Activated B cell treated with CpG ODN at 0.5 μM for 24 hours (primary cell): ENCODE measurements around the gene WWOX. TPM values are rescaled to one million over a fixed set of nuclear protein-coding genes. Genes with fewer than 3 reads are reported as not detected.

Experiments used
- ATAC-seq: fragments of 200-7000 bp; cut with Tn5 transposase; one replicate; pipeline ENCODE4 v1.10.0; 2021; ENCODE audit warnings: low read depth, mild to moderate bottlenecking, moderate library complexity
- CTCF ChIA-PET: fragments of 350-600 bp; sonication (Branson Sonifier 250); formaldehyde crosslinking; loops from one replicate; lab custom pipeline; 2021; ENCODE audit warnings: antibody characterized with exemption; lab: Charles Lee
- POLR2A ChIA-PET: fragments of 350-600 bp; sonication (Branson Sonifier 250); formaldehyde crosslinking; loops from one replicate; lab custom pipeline; 2021; ENCODE audit warnings: antibody characterized with exemption; lab: Charles Lee
- DNase-seq: peaks from one replicate; pipeline ENCODE4 v3.0.0; 2022
- H3K27ac Mint-ChIP-seq: one replicate; pipeline ENCODE4 v1.8.0; 2020; ENCODE audit warnings: mixed read lengths
- H3K27me3 Mint-ChIP-seq: one replicate; pipeline ENCODE4 v1.8.0; 2021; ENCODE audit warnings: mixed read lengths
- H3K36me3 Mint-ChIP-seq: one replicate; pipeline ENCODE4 v1.8.0; 2021; ENCODE audit warnings: low read depth, mixed read lengths
- H3K4me1 Mint-ChIP-seq: one replicate; pipeline ENCODE4 v1.8.0; 2021; ENCODE audit warnings: mixed read lengths
- H3K4me3 Mint-ChIP-seq: one replicate; pipeline ENCODE4 v1.8.0; 2020; ENCODE audit warnings: mild to moderate bottlenecking, mixed read lengths
- H3K9me3 Mint-ChIP-seq: one replicate; pipeline ENCODE4 v1.8.0; 2020; ENCODE audit warnings: mixed read lengths
- CTCF ChIP-seq: fragments of 200-600 bp; IDR thresholded peaks from one replicate; pipeline ENCODE4 v1.8.0; 2022; ENCODE audit warnings: antibody characterized with exemption, mild to moderate bottlenecking
- intact Hi-C: fragments of 100-400 bp; cut with micrococcal nuclease; formaldehyde crosslinking; loops from one replicate; pipeline ENCODE4 v1.15.1; 2024
- total RNA-seq: library from RNA; stranded (reverse); gene quantifications from 2 replicates; pipeline ENCODE4 v1.2.3, GENCODE V29; 2022

WWOX gene
- total RNA-seq, 1 donor from 2014 or later = 22.6 TPM

GRCh38 chr16:79204486-79204885, 1105.0 kb downstream of the WWOX start:
- DNase-seq (no peak), ATAC-seq (no peak)
- Mint-ChIP-seq H3K36me3 (no peaks in the 10 kb centered on the region), H3K27me3 (no peaks in the 10 kb centered on the region), H3K4me3 (no peak overlapping the region), H3K27ac (no peak overlapping the region), H3K9me3 (no peaks in the 10 kb centered on the region), H3K4me1 (no peaks in the 10 kb centered on the region)
- TF ChIP-seq CTCF = no peak
- POLR2A ChIA-PET = no interaction called here
- intact Hi-C loops = no loop called here
- CTCF ChIA-PET = no interaction called here

GRCh38 chr16:79206889-79207288, 1107.4 kb downstream of the WWOX start:
- Mint-ChIP-seq H3K4me3 (no peak overlapping the region), H3K36me3 (peaks cover 4% of the 10 kb centered on the region), H3K27ac (no peak overlapping the region), H3K4me1 (no peaks in the 10 kb centered on the region), H3K27me3 (no peaks in the 10 kb centered on the region), H3K9me3 (no peaks in the 10 kb centered on the region)
- ATAC-seq (no peak), DNase-seq (no peak)
- no peak for TF ChIP-seq CTCF
- intact Hi-C loops = no loop called here
- ChIA-PET CTCF (no interaction called here), POLR2A (no interaction called here)

GRCh38 chr16:79209308-79209707, 1109.9 kb downstream of the WWOX start:
- H3K4me3 Mint-ChIP-seq = no peak overlapping the region
- H3K27ac Mint-ChIP-seq = no peak overlapping the region
- ChIA-PET POLR2A (no interaction called here), CTCF (no interaction called here)
- H3K27me3 Mint-ChIP-seq = no peaks in the 10 kb centered on the region
- H3K9me3 Mint-ChIP-seq = peaks cover 2% of the 10 kb centered on the region
- TF ChIP-seq CTCF = no peak
- no peaks in the 10 kb centered on the region for H3K4me1 Mint-ChIP-seq
- intact Hi-C loops = no loop called here
- H3K36me3 Mint-ChIP-seq = peaks cover 4% of the 10 kb centered on the region
- no peak for ATAC-seq
- DNase-seq = no peak

- Mint-ChIP-seq H3K36me3 (peaks cover 4% of the 10 kb centered on the region), H3K27me3 (no peaks in the 10 kb centered on the region), H3K9me3 (peaks cover 2% of the 10 kb centered on the region), H3K27ac (no peak overlapping the region), H3K4me1 (no peaks in the 10 kb centered on the region), H3K4me3 (no peak overlapping the region)
- ChIA-PET POLR2A (no interaction called here), CTCF (no interaction called here)
- no peak for ATAC-seq
- no peak for DNase-seq
- intact Hi-C loops = no loop called here
- TF ChIP-seq CTCF = no peak
Observed at GRCh38 chr16:79210607-79211006, 1111.2 kb downstream of the WWOX start.

GRCh38 chr16:79211586-79211985, 1112.1 kb downstream of the WWOX start:
- H3K36me3 Mint-ChIP-seq = peaks cover 4% of the 10 kb centered on the region
- intact Hi-C loops = no loop called here
- no peak for TF ChIP-seq CTCF
- no peak for ATAC-seq
- ChIA-PET CTCF (no interaction called here), POLR2A (no interaction called here)
- H3K9me3 Mint-ChIP-seq = peaks cover 2% of the 10 kb centered on the region
- H3K27ac Mint-ChIP-seq = no peak overlapping the region
- H3K4me3 Mint-ChIP-seq = no peak overlapping the region
- H3K4me1 Mint-ChIP-seq = no peaks in the 10 kb centered on the region
- no peaks in the 10 kb centered on the region for H3K27me3 Mint-ChIP-seq
- no peak for DNase-seq
